Stomach (tissue), 9 donors: ENCODE results near the gene TUBGCP5. TPM values are rescaled to one million over a fixed set of nuclear protein-coding genes. Genes with fewer than 3 reads are reported as not detected.
A peak's percentile ranks its signal among the peaks of the same experiment; 100 is the strongest.

Source experiments
- DNase-seq, 2 donors: peaks; one replicate each; pipeline versions ENCODE4 v3.0.0 to v3.0.0-alpha.2; 2013 to 2019
- H3K27ac ChIP-seq, 5 donors: fragments of 200-600 bp in 4 of 5; sonication (generic) in 4 of 5; one replicate each; pipeline ENCODE4 v1.5.1; 2013 to 2019; ENCODE audit warnings: mild to moderate bottlenecking in 1 of 5, moderate library complexity in 1 of 5
- H3K27me3 ChIP-seq, 3 donors: fragments of 200-600 bp; sonication (generic); one replicate each; pipeline ENCODE4 v1.5.1; 2017 to 2019; ENCODE audit warnings: mixed run types in 1 of 3
- H3K36me3 ChIP-seq, 4 donors: fragments of 200-600 bp; sonication (generic); 1 replicate in 3 of 4; 2 replicates in 1 of 4; pipeline ENCODE4 v1.5.1; 2016 to 2019
- H3K4me1 ChIP-seq, 4 donors: fragments of 200-600 bp; sonication (generic); one replicate each; pipeline ENCODE4 v1.5.1; 2016 to 2019
- H3K4me3 ChIP-seq, 4 donors: fragments of 200-600 bp; sonication (generic) in 3 of 4; one replicate each; pipeline ENCODE4 v1.5.1; 2016 to 2019; ENCODE audit warnings: mild to moderate bottlenecking in 1 of 4
- H3K9me3 ChIP-seq, 4 donors: fragments of 200-600 bp; sonication (generic); one replicate each; pipeline ENCODE4 v1.5.1; 2016 to 2019
- CTCF ChIP-seq, 7 experiments: fragments of 450-650 bp in 4 of 7; fragments of 200-600 bp in 3 of 7; sonication (generic) in 3 of 7; IDR thresholded peaks; one replicate each; pipeline ENCODE4 v1.5.1; 2016 to 2019; ENCODE audit warnings: antibody characterized with exemption in 7 of 7, control low read depth in 2 of 7, mild to moderate bottlenecking in 1 of 7
- EP300 ChIP-seq: sonication (generic); formaldehyde crosslinking; IDR thresholded peaks from one replicate; pipeline ENCODE4 v1.6.1; 2017; ENCODE audit warnings: antibody characterized with exemption
- POLR2A ChIP-seq, 4 donors: fragments of 450-650 bp; IDR thresholded peaks; one replicate each; pipeline ENCODE4 v1.6.1; 2016; ENCODE audit warnings: antibody characterized with exemption in 4 of 4, control low read depth in 2 of 4, mild to moderate bottlenecking in 1 of 4, moderate library complexity in 1 of 4
- POLR2AphosphoS5 ChIP-seq, 3 donors: sonication (generic); formaldehyde crosslinking; IDR thresholded peaks; one replicate each; pipeline ENCODE4 v1.6.1; 2016; ENCODE audit warnings: antibody characterized with exemption in 3 of 3
- WGBS, 5 donors: extraction: QIAGEN DNeasy Blood & Tissue Kit in 3 of 5; methylation state at CpG; one replicate each; pipeline versions ENCODE4 v1.1.5 to v1.1.7; 2013 to 2018; 5-methylcytosine and 5-hydroxymethylcytosine counted together
- intact Hi-C: fragments of 100-400 bp; cut with DNase I; formaldehyde crosslinking; loops from one replicate; pipeline ENCODE4 v1.15.1; 2023; ENCODE audit warnings: low total_unique reads
- polyA plus RNA-seq, 3 donors: library from polyadenylated mRNA; stranded (reverse); fragments of 200-250 nt; gene quantifications; one replicate each; pipeline ENCODE4 v1.2.3, GENCODE V29; 2013
- total RNA-seq, 5 donors: library from RNA; depleted of rRNA; stranded (reverse); fragments of >200 nt; gene quantifications; one replicate each; pipeline versions ENCODE4 v1.1.0 to v1.2.3, GENCODE V29; 2014 to 2016
- donor health status: healthy with polysubstance abuse.
- donor health status: Bipolar disorder and iron deficiency.
- donor health status: healthy.

The TUBGCP5 gene
- total and polyA plus RNA-seq, 8 donors: 4.1 to 44.2 (median 9.9) TPM

GRCh38 chr15:22966321-22967083 lies 72.9 kb downstream of the TUBGCP5 start:
- Histone ChIP-seq H3K27ac (no peak overlapping the region), H3K4me3 (no peak overlapping the region), H3K9me3 (no peaks in the 10 kb centered on the region), H3K27me3 (no peaks in the 10 kb centered on the region), H3K4me1 (peaks cover 21 to 70% (median 51%) of the 10 kb centered on the region in 4 donors), H3K36me3 (peaks cover 0 to 6% (median 0%) of the 10 kb centered on the region in 4 donors)
- DNase-seq: no peak
- TF ChIP-seq EP300: no peak
- TF ChIP-seq CTCF (IDR thresholded peaks at IDR 0.05): no peak
- TF ChIP-seq POLR2A (IDR thresholded peaks at IDR 0.05): no peak
- TF ChIP-seq POLR2AphosphoS5 (IDR thresholded peaks at IDR 0.05): no peak
- intact Hi-C loops: no loop called here
- 75 to 80% (median 77%) methylated on average over 20 of the region's 20 CpGs for WGBS, 5 donors

GRCh38 chr15:22963641-22964040 lies 75.7 kb downstream of the TUBGCP5 start:
- TF ChIP-seq CTCF (IDR thresholded peaks at IDR 0.05) (no peak), POLR2A (IDR thresholded peaks at IDR 0.05) (no peak), EP300 (no peak), POLR2AphosphoS5 (IDR thresholded peaks at IDR 0.05) (no peak)
- H3K36me3 ChIP-seq: peaks cover 0 to 6% (median 0%) of the 10 kb centered on the region in 4 donors
- WGBS, 5 donors: 60 to 84% (median 78%) methylated on average over 12 of the region's 12 CpGs
- peak overlapping the region in 4 of 5 donors; percentile 32 to 64 (median 54) for H3K27ac ChIP-seq
- intact Hi-C loops: no loop called here
- DNase-seq: no peak
- H3K9me3 ChIP-seq: no peaks in the 10 kb centered on the region
- peaks cover 27 to 95% (median 60%) of the 10 kb centered on the region in 4 donors for H3K4me1 ChIP-seq
- H3K4me3 ChIP-seq: no peak overlapping the region
- no peaks in the 10 kb centered on the region for H3K27me3 ChIP-seq

- no peaks in the 10 kb centered on the region for H3K27me3 ChIP-seq
- peaks cover 0 to 6% (median 0%) of the 10 kb centered on the region in 4 donors for H3K36me3 ChIP-seq
- no peak for DNase-seq
- peaks cover 27 to 87% (median 54%) of the 10 kb centered on the region in 4 donors for H3K4me1 ChIP-seq
- H3K27ac ChIP-seq: peak overlapping the region in 3 of 5 donors; percentile 39 to 65 (median 59)
- no peak for TF ChIP-seq EP300
- no peak for TF ChIP-seq CTCF (IDR thresholded peaks at IDR 0.05)
- no peak for TF ChIP-seq POLR2AphosphoS5 (IDR thresholded peaks at IDR 0.05)
- no peak for TF ChIP-seq POLR2A (IDR thresholded peaks at IDR 0.05)
- H3K4me3 ChIP-seq: no peak overlapping the region
- WGBS, 5 donors: 91 to 98% (median 96%) methylated on average over 12 of the region's 12 CpGs
- intact Hi-C loops: no loop called here
- H3K9me3 ChIP-seq: no peaks in the 10 kb centered on the region
These were observed 76.8 kb downstream of the TUBGCP5 start for GRCh38 chr15:22962611-22963010.

GRCh38 chr15:22961762-22962161 lies 77.6 kb downstream of the TUBGCP5 start:
- Histone ChIP-seq H3K36me3 (peaks cover 0 to 6% (median 0%) of the 10 kb centered on the region in 4 donors), H3K9me3 (no peaks in the 10 kb centered on the region), H3K4me1 (peaks cover 27 to 87% (median 55%) of the 10 kb centered on the region in 4 donors), H3K4me3 (no peak overlapping the region), H3K27me3 (no peaks in the 10 kb centered on the region), H3K27ac (peak overlapping the region in 4 of 5 donors; percentile 39 to 83 (median 62))
- TF ChIP-seq EP300: no peak
- no peak for TF ChIP-seq POLR2A (IDR thresholded peaks at IDR 0.05)
- TF ChIP-seq POLR2AphosphoS5 (IDR thresholded peaks at IDR 0.05): no peak
- TF ChIP-seq CTCF (IDR thresholded peaks at IDR 0.05): no peak
- intact Hi-C loops: no loop called here
- WGBS, 5 donors: 4 to 10% (median 7%) methylated on average over 1 of the region's 1 CpG
- DNase-seq: peak in 1 of 2 donors; percentile 50
